IPS-NIHi11 (cell line): ENCODE results near the gene FXYD2.

ENCODE experiments used
- DNase-seq: peaks from one replicate; pipeline ENCODE4 v3.0.0; 2012; ENCODE audit warnings: mixed read lengths, low spot score

The FXYD2 gene

GRCh38 chr11:117796456-117796871 is 28.1 kb downstream of the FXYD2 start:
- no peak for DNase-seq

GRCh38 chr11:117795638-117796455 is 28.7 kb downstream of the FXYD2 start:
- peak; percentile 63 for DNase-seq

- peak; percentile 55 for DNase-seq
These were observed 29.5 kb downstream of the FXYD2 start for GRCh38 chr11:117794772-117795629.

GRCh38 chr11:117794135-117794534 is 30.4 kb downstream of the FXYD2 start:
- DNase-seq: no peak

GRCh38 chr11:117793583-117793982 is 31.0 kb downstream of the FXYD2 start:
- DNase-seq: no peak

GRCh38 chr11:117792992-117793391 is 31.6 kb downstream of the FXYD2 start:
- no peak for DNase-seq

- DNase-seq: no peak
These were observed 32.3 kb downstream of the FXYD2 start for GRCh38 chr11:117792241-117792640.

- no peak for DNase-seq
These were observed 34.3 kb downstream of the FXYD2 start for GRCh38 chr11:117790279-117790678.

- DNase-seq: no peak
These were observed 35.3 kb downstream of the FXYD2 start for GRCh38 chr11:117789241-117789640.

- no peak for DNase-seq
These were observed 38.2 kb downstream of the FXYD2 start for GRCh38 chr11:117786135-117786870.

- DNase-seq: no peak
These were observed 42.4 kb downstream of the FXYD2 start for GRCh38 chr11:117782101-117782500.

GRCh38 chr11:117781627-117782026 is 42.9 kb downstream of the FXYD2 start:
- no peak for DNase-seq

- DNase-seq: no peak
These were observed 44.1 kb downstream of the FXYD2 start for GRCh38 chr11:117780456-117780855.

- no peak for DNase-seq
These were observed 50.0 kb downstream of the FXYD2 start for GRCh38 chr11:117774553-117774952.

GRCh38 chr11:117772360-117772759 is 52.2 kb downstream of the FXYD2 start:
- DNase-seq: no peak

- no peak for DNase-seq
These were observed 52.7 kb downstream of the FXYD2 start for GRCh38 chr11:117771841-117772240.

GRCh38 chr11:117771197-117771596 is 53.3 kb downstream of the FXYD2 start:
- DNase-seq: no peak

- no peak for DNase-seq
These were observed 54.5 kb downstream of the FXYD2 start for GRCh38 chr11:117770061-117770460.
